ENCODE data around the gene TMCC2. TPM values are rescaled to one million over a fixed set of nuclear protein-coding genes. Genes with fewer than 3 reads are reported as not detected.

TMCC2 gene
- total RNA-seq, 2 donors from 2014 or later, result 6.8 to 8.9 TPM

DNA sequence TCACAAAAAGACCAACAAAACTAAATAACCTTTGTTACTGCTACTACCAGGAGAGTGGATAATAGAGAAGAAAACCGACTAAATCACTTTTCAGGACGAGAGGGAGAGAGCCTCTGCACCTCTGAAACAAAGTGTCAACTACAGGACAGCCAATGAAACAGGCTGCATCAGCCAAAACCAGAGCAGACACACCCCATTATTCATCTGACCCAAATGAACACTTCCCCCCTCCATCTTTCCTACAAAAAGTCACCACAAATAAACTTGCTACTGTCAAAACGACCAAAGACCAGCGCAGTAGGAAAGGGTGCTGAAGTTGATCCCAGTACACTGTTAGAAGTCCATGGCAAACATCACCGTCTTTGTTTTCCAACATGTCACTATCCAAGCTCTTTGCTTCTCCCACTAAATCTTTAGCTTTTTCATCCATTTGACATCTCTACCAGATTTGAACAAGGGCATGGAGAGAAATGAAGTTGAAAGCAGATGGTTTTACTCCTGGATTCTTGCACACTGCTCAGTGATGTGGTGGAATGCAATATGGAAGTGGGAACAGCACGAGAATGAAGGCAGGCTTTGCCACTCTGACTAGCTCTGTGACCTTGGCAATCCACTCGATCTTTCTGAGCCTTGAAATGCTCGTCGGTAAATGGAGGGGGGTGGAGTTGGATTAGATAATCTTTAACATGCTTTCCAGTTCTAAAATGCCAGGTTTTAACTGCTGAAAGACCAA, 36.7 kb upstream of the TMCC2 start:
- no peaks in the 10 kb centered on the region for H3K36me3 ChIP-seq
- H3K27ac ChIP-seq, result no peak overlapping the region
- ATAC-seq (ENCODE audit: insufficient number of reproducible peaks, low FRiP score, low read depth), result no peak
- TF ChIP-seq, protein P1, sequence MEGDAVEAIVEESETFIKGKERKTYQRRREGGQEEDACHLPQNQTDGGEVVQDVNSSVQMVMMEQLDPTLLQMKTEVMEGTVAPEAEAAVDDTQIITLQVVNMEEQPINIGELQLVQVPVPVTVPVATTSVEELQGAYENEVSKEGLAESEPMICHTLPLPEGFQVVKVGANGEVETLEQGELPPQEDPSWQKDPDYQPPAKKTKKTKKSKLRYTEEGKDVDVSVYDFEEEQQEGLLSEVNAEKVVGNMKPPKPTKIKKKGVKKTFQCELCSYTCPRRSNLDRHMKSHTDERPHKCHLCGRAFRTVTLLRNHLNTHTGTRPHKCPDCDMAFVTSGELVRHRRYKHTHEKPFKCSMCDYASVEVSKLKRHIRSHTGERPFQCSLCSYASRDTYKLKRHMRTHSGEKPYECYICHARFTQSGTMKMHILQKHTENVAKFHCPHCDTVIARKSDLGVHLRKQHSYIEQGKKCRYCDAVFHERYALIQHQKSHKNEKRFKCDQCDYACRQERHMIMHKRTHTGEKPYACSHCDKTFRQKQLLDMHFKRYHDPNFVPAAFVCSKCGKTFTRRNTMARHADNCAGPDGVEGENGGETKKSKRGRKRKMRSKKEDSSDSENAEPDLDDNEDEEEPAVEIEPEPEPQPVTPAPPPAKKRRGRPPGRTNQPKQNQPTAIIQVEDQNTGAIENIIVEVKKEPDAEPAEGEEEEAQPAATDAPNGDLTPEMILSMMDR (IDR thresholded peaks at IDR 0.05), result no peak
- no peaks in the 10 kb centered on the region for H3K27me3 ChIP-seq (replicated peaks; ENCODE audit: insufficient read depth)
- no peak for DNase-seq (ENCODE audit: low spot score)
- no peaks in the 10 kb centered on the region for H3K9me3 ChIP-seq
- no peak overlapping the region for H3K4me3 ChIP-seq
- peaks cover 5 to 26% of the 10 kb centered on the region in 2 donors for H3K4me1 ChIP-seq (ENCODE audit: control insufficient read depth in 1 of 2, low read depth in 2 of 2)

DNA sequence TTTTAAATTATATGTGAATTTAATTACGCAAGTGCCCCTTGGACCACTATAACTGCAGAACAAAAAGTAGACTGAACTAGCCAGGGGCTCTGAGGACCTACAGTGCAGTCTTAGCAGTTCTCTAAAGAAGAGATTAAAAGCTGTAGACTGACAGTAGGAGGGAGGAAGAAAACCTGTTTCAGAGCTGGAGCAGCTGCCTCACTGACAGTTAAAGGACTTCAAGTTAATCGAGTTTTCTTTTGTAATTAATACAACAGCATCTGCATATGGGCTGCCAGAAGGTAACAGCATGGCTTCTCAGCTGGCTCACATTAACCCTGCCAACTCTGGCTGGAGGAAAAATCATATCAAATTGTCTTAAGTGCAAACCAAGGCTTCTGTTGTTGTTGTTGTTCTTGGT, 36.1 kb upstream of the TMCC2 start:
- Histone ChIP-seq H3K9me3 (no peaks in the 10 kb centered on the region), H3K27ac (no peak overlapping the region), H3K27me3 (replicated peaks; ENCODE audit: insufficient read depth) (no peaks in the 10 kb centered on the region), H3K36me3 (no peaks in the 10 kb centered on the region), H3K4me1 (ENCODE audit: control insufficient read depth in 1 of 2, low read depth in 2 of 2) (peaks cover 5 to 28% of the 10 kb centered on the region in 2 donors), H3K4me3 (no peak overlapping the region)
- TF ChIP-seq, protein P1 (IDR thresholded peaks at IDR 0.05), result no peak
- no peak for ATAC-seq (ENCODE audit: insufficient number of reproducible peaks, low FRiP score, low read depth)
- no peak for DNase-seq (ENCODE audit: low spot score)

DNA sequence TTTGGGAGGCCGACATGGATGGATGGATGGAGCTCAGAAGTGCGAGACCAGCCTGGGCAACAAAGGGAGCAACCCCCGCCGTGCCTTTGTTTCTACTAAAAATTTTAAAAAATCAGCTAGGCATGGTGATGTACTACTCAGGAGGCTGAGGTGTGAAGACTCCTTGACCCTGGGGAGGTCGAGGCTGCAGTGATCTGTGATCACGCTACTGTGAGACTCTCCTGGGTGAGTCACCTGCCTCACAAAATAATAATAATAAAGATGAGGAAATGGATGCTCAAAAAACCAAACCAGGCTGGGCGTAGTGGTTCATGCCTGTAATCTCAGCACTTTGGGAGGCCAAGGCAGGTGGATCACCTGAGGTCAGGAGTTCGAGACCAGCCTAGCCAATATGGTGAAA, 35.5 kb upstream of the TMCC2 start:
- H3K9me3 ChIP-seq, result no peaks in the 10 kb centered on the region
- TF ChIP-seq, protein P1 (IDR thresholded peaks at IDR 0.05), result no peak
- DNase-seq (ENCODE audit: low spot score) (no peak), ATAC-seq (ENCODE audit: insufficient number of reproducible peaks, low FRiP score, low read depth) (no peak)
- H3K36me3 ChIP-seq, result no peaks in the 10 kb centered on the region
- H3K27ac ChIP-seq, result no peak overlapping the region
- peaks cover 5 to 28% of the 10 kb centered on the region in 2 donors for H3K4me1 ChIP-seq (ENCODE audit: control insufficient read depth in 1 of 2, low read depth in 2 of 2)
- no peaks in the 10 kb centered on the region for H3K27me3 ChIP-seq (replicated peaks; ENCODE audit: insufficient read depth)
- no peak overlapping the region for H3K4me3 ChIP-seq

DNA sequence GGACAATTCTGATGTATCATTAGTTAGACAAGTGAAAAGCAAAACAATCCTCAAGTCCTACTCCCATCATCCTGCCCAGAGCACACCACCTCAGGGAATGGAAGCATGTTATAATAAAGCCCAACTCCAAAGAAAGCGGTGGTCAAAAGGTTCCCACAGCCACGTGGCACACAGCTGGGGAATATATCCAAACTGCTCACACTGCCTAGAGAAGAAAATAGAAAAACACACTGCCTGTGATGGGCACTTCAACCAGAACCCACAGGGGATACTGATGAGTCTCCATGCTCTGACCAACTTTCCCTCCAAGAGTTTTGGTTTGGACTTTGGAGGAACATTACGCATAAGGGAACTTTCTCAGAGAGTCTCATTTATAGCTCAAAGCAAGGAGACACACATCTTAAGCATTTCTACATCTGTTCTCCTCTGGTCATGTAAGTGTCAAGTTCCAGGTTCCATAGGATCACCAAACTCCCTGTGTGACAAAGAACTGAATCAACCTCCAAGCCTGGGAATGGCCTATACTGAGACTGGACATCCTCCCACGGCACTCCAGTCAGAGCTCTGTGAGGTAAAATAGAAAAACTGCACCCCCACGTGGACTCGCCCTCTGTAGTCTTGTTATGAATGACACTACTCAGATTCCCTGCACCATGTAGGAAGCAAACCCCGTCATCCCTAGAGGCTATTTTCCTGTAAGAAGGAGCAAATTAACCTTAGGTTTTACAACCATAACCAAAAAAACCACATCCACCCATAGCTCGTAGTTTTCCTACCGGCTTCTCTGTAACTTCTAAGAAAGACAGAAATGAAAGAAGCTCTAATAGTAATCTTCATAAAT, 28.4 kb upstream of the TMCC2 start:
- ATAC-seq (ENCODE audit: insufficient number of reproducible peaks, low FRiP score, low read depth) (no peak), DNase-seq (ENCODE audit: low spot score) (no peak)
- peaks cover 5 to 10% of the 10 kb centered on the region in 2 donors for H3K4me1 ChIP-seq (ENCODE audit: control insufficient read depth in 1 of 2, low read depth in 2 of 2)
- H3K9me3 ChIP-seq, result no peaks in the 10 kb centered on the region
- H3K4me3 ChIP-seq, result no peak overlapping the region
- no peaks in the 10 kb centered on the region for H3K36me3 ChIP-seq
- TF ChIP-seq, protein P1 (IDR thresholded peaks at IDR 0.05), result no peak
- H3K27me3 ChIP-seq (replicated peaks; ENCODE audit: insufficient read depth), result no peaks in the 10 kb centered on the region
- no peak overlapping the region for H3K27ac ChIP-seq

DNA sequence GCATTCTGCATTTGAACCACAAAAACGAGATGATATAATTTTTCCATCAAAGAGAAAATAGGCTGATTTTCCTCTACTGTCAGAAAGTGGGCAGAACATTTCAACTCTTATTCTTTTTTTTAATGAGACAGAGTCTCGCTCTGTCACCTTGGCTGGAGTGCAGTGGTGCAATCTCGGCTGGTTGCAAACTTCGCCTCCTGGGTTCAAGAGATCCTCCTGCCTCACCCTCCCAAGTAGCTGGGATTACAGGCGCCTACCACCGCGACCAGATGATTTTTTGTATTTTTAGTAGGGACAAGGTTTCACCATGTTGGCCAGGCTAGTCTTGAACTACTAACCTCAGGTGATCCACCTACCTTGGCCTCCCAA, 27.8 kb upstream of the TMCC2 start:
- Histone ChIP-seq H3K4me1 (ENCODE audit: control insufficient read depth in 1 of 2, low read depth in 2 of 2) (peaks cover 8 to 10% of the 10 kb centered on the region in 2 donors), H3K27me3 (replicated peaks; ENCODE audit: insufficient read depth) (no peaks in the 10 kb centered on the region), H3K27ac (no peak overlapping the region), H3K36me3 (no peaks in the 10 kb centered on the region), H3K4me3 (no peak overlapping the region), H3K9me3 (no peaks in the 10 kb centered on the region)
- DNase-seq (ENCODE audit: low spot score) (no peak), ATAC-seq (ENCODE audit: insufficient number of reproducible peaks, low FRiP score, low read depth) (no peak)
- TF ChIP-seq, protein P1 (IDR thresholded peaks at IDR 0.05), result no peak

Data from thoracic aorta (tissue), 2 donors.